Measurements from ENCODE around the gene CD320.
"Not testable (repeated sequence)": the region's sequence is repeated elsewhere in the genome, so short reads cannot be mapped to it uniquely, and the experiment has no call there.

The CD320 gene
- 13.9 to 16.6 reads per million in 2 donors for total RNA-seq

DNA sequence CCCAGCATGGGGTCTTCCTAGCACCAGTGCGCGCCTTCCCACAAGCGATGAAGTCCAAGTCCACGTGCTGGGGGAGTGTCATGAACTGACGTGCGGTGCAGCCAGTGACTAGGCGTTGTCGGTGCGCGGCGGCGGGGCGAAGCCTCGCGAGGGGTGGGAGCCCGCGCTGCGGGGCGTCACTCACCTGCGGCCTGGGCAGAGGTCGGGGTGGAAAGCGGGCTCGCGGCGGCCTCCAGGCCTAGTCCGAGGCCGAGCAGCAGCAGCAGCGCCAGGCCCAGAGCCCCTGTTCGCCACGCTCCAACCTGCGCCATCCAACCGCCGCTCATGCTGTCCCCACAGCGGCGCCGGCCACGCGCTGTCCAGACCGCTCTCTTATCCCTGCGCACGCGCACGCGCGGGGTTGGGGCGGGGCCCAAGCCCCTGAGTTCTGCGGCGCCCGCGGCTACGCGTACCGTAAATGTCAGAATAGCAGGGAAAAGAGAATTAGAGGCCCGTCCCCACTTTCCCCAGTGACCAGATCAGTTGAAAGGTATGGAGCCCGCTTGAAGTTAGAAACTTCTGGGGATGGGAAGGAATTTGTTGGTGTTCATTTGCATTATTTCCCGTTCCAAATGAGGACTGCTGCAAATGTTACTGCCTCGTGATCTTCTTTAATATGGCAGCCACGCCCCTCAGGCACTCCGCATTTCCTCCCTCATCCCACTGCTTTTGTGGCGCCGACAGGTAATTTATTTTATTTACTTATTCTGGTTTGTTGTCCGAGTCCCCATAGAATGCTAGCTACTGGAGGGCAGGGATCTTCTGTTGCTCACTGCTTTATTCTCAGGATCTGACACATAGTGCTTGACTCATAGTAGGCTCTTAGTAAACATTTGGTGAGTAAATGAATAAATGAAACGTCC lies at the start of gene CD320:
TSS of gene CD320 (minus strand) at position 394 of the 902 bp plus-strand sequence. CDS start at position 326, 68 bp downstream.
- peak; percentile 81 for DNase-seq

- no peak for DNase-seq
Observed at GRCh38 chr19:8357007-8357521, 48.9 kb upstream of the CD320 start.

DNA sequence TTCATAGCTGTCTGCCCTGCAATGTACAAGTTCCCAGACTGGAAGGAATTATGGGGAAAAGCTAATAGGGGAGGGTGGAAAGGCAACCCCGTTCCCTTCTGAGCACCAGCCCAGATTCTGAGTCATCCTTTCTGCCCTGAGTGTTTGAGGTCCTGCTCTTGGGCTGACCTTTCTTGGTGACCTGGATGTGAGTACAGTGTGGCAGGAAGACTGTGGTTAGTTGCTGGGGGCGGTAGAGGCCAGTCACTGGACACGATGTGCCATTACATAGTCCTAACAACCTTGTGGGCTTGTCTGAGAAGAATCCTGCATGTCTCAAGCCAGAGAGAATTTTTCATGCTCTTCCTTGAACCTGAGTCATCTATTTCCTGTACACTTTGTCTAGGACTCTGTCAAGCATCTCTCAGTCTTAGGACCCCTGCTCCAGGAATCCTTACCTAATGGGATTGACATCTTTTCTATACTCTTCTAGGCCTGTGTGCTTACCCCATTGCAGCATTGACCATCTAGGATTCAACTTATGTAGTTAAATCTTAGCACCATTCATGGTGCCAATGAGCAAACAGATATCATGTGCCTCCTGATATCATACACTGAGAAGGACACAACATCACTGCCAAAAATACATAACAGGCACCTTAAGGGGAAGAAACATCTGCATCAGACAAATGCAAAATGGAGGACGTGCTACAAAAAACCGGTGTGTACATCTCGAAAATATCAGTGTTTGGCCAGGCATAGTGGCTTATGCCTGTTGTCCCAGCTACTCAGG lies 47.7 kb upstream of the CD320 start:
- no peak for DNase-seq

DNA sequence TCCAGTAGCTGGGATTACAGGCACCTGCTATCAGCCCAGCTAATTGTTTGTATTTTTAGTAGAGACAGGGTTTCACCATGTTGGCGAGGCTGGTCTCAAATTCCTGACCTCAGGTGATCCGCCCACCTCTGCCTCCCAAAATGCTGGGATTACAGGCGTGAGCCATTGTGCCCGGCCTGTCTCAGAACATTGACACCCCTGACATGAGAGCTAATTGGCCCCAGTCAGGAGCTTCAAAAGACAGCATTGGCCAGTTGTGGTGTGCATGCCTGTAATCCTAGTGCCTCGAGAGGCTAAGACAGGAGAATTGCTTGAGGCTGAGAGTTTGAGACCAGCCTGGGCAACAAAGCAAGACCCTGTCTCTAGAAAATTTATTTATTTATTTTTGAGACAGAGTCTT lies 44.7 kb upstream of the CD320 start:
- DNase-seq, result not testable (repeated sequence)

DNA sequence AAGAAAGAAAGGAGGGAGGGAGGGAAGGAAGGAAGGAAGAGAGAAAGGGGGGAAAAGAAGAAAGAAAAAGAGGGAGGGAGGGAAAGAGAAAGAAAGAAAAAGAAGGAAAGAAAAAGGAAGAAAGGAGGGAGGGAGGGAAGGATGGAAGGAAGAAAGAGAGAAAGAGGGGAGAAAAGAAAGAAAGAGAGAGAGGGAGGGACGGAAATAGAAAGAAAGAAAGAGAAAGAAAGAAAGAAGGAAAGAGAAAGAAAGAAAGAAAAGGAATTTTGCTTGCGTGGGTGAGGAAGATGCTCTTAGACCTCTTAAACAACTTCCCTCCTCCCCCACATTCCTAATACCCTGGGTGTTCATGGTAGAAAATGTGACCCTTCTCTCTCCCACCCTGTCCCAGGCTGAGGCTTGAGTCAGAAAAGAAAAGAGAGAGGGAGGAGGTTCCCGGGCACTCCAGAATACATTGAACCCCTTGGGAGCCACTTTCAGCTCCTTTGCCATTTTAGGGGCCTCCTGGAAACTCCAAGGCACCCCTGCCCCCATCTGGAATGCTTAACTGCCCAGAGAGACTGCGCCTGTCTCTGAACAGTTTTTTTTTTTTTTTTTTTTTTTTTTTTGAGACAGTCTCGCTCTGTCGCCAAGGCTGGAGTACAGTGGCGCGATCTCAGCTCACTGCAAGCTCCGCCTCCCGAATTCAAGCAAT lies 44.1 kb upstream of the CD320 start:
- no peak for DNase-seq

- not testable (repeated sequence) for DNase-seq
Observed at GRCh38 chr19:8349629-8350372, 41.6 kb upstream of the CD320 start.

DNA sequence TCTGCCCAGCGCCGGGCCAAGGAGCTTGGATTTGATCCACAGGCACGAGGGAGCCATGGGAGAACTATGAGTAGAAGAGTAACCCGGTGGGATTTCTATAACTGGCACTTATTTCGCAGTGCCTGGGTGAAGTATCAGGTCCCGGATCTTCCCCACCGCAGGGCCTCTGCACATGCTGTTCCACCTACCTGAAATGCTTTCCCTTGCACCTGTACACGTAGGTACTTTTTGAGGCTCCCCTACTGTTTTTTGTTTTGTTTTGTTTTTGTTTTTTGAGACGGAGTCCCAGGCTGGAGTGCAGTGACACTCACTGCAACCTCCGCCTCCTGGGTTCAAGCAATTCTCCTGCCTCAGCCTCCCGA lies 35.3 kb upstream of the CD320 start:
- no peak for DNase-seq

- peak; percentile 92 for DNase-seq
Observed at GRCh38 chr19:8342684-8343482, 34.7 kb upstream of the CD320 start, which contains the start of gene KANK3. Gene KANK3, minus strand, starts transcription at chr19:8343262. Its CDS starts 5,434 bp downstream, at chr19:8337828.

DNA sequence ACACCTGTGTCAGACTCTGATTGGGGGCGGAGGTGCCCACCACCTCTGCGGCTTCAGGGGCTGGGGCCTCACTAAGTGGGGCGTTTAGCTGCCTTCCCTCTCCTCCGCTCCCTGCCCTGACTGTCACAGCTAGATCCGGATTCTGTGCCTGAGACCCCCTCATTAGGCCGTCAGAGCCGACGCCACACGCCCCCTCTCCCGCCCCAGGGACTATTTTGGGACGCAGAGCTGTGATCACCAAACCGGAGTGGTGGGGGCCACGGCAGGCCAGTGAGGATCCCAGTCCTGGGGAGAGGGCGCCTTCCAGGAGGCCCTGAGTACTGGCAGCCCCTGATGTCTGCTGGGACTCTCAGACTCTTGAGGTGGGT lies 34.1 kb upstream of the CD320 start:
- DNase-seq, result no peak

GRCh38 chr19:8341504-8341903 lies 33.3 kb upstream of the CD320 start:
- DNase-seq, result not testable (repeated sequence)

DNA sequence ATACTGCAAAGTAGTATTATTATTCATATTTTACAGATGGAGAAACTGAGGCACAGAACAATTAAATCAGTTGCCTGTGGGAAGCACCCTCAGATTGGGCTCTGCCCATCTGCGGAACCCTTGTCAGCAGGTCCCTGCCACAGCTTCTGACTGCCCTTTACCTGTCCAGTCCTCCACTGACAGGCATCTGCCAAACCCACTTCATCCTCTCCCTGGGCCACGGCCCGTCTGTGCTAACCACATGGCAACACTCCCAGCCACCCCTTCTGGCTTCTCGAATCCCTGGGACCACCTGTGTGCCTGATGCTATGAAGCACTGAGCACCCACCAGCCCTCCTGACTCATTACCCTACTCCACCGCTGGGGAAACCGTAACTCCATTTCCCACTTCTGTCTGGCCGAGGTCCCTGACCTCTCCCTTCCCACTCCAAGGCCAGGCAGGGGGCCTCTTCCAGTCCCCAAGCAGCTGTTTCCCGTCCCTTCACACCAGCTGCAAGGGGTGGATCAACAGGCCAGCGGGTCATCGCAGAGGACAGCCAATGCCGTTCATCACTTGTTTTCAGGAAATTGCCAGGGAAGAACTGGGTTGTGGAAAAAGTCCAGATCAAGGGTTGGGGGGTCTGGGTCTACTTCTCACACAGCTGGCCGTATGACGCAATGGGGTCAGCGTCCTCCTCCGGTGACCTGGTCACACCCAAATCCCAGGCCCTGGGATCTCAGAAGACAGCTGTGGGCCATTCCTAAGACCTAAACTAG lies 32.4 kb upstream of the CD320 start:
- DNase-seq, result no peak

GRCh38 chr19:8338835-8339234 lies 30.7 kb upstream of the CD320 start:
- DNase-seq, result no peak

GRCh38 chr19:8337728-8338127 lies 29.6 kb upstream of the CD320 start:
- no peak for DNase-seq

GRCh38 chr19:8336660-8337059 lies 28.5 kb upstream of the CD320 start:
- no peak for DNase-seq

GRCh38 chr19:8336072-8336569 lies 28.0 kb upstream of the CD320 start:
- no peak for DNase-seq

DNA sequence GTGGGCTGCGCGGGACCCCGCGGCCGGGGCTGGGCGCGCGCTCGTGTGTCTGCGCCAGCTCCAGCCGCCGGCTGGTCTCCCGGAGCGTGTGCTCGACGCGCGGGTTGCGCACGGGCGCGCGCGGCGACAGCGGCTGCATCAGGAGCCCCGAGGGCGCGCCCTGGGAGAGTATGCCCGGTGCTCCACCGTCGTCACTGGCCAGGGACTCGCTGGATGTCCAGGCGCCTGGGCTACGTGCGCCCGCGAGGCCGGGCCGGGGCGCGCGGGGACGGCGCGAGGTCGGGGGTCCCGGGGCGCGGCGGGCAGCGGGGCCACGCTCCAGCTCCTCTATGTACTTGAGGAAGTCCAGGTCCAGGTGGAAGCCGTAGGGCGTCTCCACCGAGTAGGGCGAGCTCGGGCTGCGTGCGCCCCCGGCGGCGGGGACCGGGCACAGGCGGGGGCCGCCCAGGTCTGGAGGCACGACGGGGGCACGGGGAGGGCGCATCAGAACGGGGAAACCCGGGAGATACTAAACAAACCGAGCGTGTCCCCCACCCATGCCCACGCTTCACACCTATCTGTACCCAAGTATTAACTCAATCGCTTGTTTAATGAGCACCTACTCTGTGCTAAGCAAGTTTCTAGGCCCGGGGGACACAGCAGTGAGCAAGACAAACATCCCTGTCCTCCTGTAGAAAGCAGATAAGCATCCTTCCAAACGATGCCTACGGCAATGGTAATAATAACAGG lies 27.3 kb upstream of the CD320 start:
- DNase-seq, result no peak

GRCh38 chr19:8334458-8335342 lies 26.5 kb upstream of the CD320 start:
- no peak for DNase-seq

DNA sequence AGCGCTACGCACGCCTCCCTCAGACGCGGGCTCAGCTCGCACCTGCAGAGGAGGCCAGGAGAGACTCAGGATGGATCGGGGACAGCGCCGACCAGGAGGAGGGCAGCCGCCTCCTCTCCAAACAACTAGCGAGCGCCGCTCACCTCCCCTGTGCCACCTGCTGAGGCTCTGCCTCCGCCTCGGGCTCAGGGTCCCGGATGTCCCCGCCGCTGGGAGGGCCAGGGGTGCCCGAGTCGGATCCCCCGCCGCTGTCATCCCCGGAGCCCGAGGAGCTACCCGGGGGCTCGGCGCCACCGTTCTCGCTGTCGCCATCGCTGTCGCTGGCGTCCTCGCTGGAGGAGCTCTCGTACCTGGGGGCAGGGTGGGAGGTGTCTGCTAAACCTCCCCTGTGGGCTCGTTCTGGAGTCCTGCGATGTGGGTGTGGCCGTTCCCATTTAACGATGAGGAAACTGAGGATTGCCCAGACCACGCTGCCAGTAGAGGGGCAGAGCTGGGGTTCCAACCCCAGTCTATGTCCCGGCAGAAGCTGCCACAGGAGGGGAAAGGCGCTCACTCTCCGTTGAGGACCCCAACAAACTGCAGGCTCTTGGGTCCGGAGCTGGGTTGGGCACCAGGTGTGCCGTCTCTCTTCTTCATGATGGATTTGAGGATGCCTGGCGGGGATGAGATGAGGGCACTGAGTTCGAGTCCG lies 25.8 kb upstream of the CD320 start:
- DNase-seq, result no peak
